Activated CD8-positive, alpha-beta memory T cell treated with anti-CD3 and anti-CD28 coated beads for 4 hours (primary cell): Measurements from ENCODE around the gene MYO18A.
"Not testable (repeated sequence)": the region's sequence is repeated elsewhere in the genome, so short reads cannot be mapped to it uniquely, and the experiment has no call there.

Source experiments
- DNase-seq, 2 donors: peaks; one replicate each; pipeline ENCODE4 v3.0.0-alpha.2; 2020; ENCODE audit warnings: low read depth in 2 of 2

MYO18A gene

GRCh38 chr17:29102741-29103181 lies 77.4 kb downstream of the MYO18A start:
- DNase-seq, result no peak

DNA sequence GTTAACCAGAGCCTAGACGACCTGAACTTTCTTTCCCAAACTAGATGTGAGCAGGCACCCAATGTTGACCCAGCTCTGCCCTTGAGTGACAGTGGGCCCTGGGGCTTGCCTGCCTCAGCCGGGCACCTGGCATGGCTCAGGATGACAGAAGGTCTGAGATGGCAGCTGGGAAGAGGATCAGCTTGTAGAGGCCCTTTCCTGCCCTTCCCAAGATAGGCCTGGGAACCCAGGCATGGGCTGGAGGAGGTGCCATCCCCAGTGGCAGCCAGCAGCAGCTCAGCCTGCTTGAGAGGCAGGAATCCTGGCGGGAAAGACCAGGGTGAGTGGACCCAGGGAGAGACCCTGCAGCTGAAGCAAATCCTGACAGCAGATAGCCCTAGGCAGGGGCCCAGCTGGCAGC lies 78.2 kb downstream of the MYO18A start:
- DNase-seq, result no peak

GRCh38 chr17:29100296-29100695 lies 79.9 kb downstream of the MYO18A start:
- DNase-seq, result no peak

DNA sequence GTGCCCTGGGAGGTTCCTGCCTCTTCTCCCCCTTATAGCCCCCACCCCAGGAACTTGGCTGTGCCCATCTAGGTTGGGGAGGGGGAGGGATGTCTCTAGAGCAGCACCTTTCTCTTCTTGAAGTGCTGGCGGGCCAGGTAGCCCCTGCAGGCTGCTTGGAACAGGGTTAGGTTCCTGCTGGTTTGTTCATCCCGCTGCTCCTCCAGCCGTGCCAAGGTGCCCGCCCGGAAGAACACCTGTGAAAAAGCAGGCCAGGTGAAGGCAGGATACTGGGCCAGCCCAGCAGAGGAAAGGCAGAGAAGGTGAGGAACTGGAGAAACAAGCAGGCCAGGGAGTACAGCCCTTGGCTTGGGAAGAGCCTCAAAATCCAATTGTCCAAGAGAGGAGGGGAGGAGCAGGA lies 80.7 kb downstream of the MYO18A start:
- no peak for DNase-seq

- DNase-seq, result no peak
Measured at GRCh38 chr17:29096094-29096493, 84.1 kb downstream of the MYO18A start.

GRCh38 chr17:29095439-29095838 lies 84.8 kb downstream of the MYO18A start:
- no peak for DNase-seq

GRCh38 chr17:29094101-29094708 lies 86.0 kb downstream of the MYO18A start:
- DNase-seq, result no peak

DNA sequence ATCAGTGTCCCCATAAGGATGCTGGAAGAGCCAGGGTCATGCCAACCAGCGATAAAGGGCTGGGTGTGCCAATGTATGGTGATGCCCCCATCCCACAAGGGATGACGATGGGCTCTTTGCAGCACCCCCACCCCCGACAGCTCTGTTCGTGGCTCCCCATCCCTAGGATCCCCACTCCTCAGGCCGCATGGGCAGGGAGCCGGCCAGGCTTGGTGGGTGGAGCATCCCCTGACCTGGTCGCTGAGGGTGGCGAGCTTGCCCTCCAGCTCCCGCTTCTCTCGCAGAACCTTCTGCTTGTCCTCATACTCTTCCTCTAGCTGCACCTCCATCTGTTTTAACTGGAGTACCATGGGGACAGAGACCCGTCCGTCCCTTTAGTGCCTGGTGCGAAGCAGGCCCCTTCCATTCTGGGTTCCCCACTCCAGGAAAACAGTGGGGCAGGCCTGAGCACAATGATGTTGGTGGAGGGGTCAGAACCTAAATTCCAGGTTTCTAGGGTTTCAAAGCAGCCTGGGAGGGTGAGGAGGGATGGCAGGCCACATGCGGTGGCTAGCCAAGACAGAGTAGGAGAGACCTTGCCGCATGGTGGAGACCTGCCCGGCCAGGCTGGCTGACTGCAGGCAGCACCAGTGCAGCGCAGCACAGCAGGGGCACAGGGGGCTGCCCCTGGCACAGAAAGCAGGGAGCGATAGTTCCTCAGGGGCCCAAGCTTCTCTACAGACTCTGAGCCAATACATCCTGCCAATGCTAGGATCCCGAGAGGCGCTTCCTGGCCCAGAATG lies 86.9 kb downstream of the MYO18A start:
- no peak for DNase-seq

DNA sequence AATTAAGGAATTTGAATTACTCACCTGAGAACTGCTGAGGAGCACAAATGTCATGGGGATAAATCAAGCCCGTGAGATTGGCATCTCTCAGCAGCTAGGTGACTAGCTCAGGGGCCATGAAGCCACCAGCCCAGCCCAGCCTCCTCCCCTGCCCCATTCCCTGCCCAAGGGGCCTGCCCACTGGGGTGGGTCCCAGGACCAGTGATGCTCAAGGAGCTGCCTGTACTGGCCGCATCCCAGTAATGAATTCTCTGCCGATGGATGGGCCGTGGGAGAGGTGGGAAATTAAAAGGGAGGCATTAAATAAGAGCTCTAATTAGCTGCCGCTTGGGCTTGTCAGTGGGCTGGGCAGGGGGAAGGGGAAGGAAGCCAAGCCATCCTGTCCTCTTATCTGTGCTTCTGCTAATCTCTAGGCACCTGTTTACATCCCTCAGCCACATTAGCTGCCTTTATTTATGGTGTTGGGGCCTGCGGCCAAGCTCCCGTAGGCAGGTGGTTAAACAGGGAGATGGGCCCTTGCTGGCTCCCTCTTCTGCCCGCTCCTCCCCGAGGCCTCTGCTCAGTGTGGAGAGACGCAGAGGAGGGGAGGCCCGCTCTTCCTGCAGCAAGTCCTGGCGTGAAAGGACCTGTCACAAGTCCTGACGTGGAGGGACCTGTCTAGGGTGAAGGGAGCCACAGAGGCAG lies 88.5 kb downstream of the MYO18A start:
- DNase-seq, result no peak

- no peak for DNase-seq
Measured at GRCh38 chr17:29090750-29091605, 89.2 kb downstream of the MYO18A start.

- DNase-seq, result no peak
Measured at GRCh38 chr17:29090108-29090507, 90.1 kb downstream of the MYO18A start.

DNA sequence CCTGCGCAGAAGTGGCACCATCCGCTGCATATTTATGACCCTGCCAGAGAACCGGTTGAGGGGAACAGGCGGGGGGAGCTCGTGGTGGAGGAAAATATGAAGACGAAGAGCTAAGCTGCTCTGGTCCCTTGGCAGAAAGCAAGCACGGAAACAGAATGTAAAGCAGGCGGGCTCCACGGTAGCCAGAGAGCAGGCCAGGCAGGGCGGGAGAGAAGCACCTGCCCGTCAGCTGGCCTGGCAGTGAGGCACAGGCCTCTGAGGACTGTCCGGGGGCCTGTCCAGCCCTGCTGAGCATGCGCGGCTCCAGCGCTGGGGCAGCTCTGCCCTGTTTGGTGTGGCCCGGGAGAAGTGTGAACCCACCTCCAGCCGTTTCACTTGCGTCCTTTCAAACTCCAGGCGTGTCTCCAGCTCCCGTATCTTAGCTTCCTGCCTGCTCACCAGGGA lies 90.6 kb downstream of the MYO18A start:
- no peak for DNase-seq

GRCh38 chr17:29088782-29089181 lies 91.4 kb downstream of the MYO18A start:
- not testable (repeated sequence) for DNase-seq

GRCh38 chr17:29086628-29087332 lies 93.4 kb downstream of the MYO18A start:
- DNase-seq, result no peak

DNA sequence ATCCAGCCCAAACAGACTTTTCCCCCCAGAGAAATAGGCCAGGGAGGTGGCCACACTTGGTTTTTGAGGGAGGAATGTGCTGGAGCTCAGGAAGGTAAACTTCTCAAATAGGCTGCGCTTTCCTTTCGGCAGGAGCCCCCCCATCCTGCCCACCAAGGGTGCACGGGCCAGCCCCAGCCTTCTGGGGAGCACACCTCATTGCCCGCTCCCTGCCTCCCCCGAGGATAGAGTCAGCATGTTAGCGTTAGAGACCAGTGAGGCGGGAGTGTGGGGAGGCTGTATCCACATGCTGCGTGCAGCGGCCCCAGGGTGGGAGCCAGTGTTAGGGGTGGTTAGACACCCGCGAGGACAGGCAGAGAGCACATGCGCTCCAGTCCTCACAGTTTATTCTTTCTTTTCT lies 95.0 kb downstream of the MYO18A start:
- DNase-seq, result no peak

- no peak for DNase-seq
Measured at GRCh38 chr17:29084541-29085146, 95.6 kb downstream of the MYO18A start.

DNA sequence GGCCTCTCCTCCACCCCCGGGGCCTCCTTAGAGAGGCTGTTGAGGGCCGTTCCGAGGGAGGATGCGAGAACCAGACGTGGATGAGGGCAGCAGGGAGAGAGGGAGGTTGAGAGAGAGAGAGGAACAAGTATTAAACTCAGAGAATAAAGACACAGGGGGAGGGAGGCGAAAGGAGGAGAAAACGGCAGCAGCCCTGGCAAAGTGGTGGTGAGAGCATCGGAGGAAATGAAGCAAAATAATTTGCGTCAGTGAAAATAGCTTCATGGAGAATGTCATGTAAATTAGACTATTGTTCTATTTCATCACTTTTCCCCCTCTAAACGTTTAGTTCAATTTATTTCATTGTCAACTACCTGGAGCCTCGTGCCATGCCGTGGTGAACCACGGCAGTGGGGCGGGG lies 99.2 kb downstream of the MYO18A start:
- no peak for DNase-seq

GRCh38 chr17:29080323-29080722 lies 99.9 kb downstream of the MYO18A start:
- no peak for DNase-seq

DNA sequence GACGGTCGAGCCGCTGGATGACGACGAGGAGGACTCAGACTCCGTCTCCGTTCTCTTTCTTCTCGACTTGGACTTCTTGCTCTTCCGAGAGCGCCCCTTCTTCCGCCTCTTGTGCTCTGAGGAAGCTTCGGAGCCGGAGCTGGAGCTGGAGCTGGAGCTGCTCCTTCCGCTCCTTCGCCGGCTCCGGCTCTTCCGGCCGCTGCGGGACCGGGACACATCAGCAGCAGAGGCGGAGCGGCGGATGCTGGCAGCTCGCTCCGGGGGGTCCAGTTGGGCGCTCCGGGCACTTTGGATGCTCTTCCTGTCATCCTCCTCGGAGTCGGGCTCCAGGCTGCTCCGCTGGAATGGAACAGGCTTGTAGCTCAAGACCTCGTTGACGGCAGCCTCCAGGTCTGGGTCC lies 100.3 kb downstream of the MYO18A start:
- DNase-seq, result no peak

DNA sequence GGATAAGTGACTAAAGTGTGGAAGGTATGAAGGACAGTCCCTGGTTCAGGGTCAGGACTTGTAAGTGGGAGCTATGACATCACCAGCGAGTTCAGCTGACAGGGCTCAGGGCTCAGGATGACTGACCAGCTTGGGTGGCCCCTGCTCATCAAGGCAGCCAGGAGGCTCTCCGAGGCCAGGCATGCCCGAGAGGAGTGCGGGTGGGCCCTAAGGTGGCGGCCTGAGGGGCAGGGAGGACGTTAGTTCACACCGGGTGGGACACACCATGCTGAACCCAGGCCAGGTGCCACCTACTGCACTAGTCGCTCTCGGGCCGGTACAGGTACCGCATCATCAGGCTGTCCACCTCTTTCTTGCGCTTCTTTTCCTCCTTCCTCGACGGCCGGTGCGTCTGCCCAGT lies 100.8 kb downstream of the MYO18A start:
- DNase-seq, result no peak
